ENCODE data around the gene CTTN.

The CTTN gene

DNA sequence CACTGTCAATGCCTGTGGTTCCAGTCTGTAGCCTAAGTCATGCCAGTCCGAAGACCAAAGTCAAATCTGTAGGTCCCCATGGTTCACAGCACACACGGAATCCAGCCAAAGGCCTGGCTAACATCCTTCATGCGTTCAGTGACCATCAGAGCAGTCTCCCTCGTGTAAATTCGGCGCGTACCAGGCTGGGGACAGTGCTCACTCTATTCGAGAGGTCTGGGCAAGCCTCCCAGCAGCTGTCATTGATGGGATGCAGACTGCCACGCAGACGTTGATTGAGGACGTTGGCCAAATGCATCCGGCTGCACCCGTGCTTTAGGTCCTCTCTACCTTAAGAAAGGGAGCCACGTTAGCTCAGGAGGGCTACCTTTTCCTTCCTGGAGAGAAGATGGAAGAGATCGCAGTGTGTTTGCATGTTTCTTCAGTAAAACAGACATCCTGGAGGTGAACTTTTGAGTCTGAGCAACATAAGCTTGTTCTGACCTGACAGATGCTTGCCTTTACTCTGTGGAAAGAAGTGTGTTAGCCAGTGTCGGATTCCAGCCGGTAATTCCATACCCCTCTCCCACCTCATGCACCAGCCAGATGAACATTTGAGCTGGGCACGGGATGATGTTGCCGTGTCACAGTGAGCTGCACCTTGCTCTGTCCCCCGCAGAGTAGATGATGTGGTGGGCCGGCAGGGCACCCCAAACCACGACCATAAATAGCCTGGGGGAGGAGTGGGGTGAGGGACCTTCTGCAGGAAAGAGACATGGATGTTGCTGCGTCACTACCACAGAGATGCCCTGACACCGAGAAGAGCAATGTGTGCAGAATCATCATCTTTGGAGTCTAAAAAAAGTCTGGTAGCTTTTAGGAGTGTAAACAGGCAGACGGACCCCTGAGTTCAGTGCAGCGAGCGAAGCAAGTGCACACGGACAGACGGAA, 12.2 kb downstream of the CTTN start:
- DNase-seq = no peak

DNA sequence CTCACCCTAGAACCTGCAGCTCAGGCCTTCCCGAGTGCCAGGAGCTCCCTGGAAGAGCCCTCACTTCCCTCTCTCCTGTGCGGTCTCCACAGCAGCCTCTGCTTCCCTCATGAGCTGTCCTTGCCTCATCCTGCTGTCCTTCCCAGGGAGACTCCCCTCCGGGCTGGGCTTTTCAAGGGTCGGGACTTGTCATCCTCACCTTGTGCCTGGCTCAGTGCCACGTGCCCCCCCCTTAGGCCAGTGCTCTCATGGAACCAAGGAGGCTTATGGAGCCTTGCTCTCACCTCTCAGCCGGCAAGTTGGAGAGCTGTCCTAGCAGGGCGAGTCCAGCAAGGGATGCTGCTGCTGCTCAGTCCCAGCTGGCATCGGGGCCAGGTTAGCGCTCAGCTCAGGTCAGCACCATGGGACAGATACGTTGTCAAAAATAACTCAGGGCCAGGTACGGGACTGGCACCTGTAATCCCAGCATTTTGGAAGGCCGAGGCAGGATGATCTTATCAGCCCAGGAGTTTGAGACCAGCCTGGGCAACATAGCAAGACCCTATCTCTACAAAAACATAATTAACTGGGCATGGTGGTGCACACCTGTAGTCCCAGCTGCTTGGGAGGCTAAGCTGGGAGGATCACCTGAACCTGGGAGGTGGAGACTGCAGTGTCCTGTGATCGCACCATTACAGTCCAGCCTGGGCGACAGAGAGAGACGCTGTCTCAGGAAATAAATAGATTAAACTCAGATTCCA, 13.6 kb downstream of the CTTN start:
- DNase-seq = no peak

DNA sequence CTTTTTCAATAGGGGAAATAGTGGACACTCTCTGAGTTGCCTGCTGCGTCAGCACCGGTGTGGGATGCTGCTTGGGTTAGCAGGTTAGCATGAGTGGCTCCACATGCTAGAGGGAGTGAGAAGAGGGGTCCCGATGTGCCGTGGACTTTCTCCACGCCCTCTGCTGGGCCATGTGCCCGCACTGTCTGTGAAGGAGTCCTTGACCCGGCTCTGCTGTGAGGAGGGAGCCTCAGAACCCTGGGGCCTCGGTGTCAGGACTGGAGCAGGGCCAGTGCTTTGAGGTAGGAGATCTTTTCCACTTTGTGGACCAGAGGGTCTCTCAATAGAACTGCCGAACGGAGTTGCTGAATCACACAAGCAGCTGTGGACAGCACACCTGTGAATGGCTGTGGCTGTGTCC, 14.8 kb downstream of the CTTN start:
- no peak for DNase-seq

DNA sequence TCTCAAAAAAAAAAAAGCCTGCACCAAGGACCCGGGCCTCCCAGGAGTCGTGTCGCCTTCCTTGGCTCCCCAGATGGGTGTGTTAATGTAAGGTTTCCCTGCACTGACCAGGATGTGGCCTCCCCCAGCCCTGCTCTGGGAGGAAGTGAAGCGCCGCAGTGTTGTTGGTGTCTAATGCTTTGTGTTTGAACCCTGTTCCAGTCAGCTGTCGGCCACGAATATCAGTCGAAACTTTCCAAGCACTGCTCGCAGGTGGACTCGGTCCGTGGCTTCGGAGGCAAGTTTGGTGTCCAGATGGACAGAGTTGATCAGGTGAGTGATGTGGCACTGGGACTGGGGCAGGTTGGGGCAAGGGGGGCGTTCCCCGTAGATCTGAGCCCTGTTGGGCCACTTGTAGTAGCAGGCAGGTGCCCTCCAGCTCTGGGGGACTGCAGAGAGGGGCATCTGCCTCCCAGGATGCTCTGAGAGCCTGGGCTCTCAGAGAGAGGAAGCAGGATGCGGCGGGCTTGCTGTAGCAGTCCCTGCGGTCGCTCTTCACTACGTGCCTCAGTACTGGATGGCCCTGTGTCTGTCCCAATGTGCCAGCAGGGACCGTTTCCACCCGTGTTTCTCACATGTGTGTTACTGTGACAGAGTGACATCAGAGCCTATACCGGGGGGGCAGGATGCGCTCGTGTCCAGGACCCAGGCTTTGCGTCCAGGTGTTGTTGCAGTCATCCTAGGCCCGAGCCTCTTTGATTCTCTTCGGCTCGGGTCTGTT, 16.2 kb downstream of the CTTN start:
- DNase-seq = no peak

DNA sequence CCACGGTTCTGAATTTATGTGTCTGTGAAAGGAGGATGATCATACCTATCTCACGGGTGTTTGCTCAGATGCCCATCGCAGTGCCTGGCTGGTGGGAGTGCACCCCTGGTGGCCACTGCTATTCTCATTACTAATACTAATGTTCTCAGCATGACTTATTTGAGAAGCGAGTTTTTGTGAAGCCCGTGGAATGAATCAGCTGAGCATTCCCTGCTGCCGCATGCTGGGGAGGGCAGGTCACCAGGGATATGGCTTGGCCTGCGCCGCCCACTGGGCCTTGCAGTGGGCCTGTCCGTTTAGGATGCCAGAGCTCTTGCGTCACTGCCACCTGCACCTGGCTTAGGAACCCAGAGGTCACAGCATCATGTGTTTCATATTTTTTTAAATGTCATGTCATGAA, 16.9 kb downstream of the CTTN start:
- DNase-seq = no peak

DNA sequence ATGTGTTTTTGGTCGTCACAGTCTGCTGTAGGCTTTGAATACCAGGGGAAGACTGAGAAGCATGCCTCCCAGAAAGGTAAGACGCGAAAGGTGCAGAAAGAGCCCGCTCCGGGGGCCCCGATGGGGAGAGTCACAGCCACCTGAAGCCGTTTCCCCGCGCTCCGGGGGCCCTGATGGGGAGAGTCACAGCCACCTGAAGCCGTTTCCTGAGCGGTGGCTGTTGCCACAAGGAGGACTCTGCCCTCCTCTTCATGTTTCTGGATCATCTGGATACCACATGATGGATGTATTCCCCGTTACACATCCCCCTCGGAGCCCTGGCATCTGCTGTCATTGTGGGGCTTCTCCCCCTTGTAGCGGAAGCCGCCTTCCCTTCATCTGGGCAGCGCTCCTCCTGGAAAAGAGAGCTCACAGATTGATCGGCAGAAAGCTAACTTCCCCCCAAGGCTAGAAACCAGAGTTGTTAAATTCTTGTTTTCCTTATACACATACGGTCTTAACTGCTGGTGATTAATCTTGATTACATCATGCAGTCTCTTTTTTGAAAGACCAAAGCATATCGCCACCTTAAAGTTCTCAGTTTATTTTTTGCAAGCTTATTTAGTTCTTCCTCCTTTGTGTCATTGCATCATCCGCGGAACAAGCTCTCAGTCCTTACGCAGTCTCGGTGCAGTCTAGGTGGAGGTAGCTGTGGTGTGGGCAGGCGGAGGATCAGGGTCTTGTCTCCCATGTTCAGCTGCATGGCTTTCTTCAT, 17.5 kb downstream of the CTTN start:
- DNase-seq = no peak

DNA sequence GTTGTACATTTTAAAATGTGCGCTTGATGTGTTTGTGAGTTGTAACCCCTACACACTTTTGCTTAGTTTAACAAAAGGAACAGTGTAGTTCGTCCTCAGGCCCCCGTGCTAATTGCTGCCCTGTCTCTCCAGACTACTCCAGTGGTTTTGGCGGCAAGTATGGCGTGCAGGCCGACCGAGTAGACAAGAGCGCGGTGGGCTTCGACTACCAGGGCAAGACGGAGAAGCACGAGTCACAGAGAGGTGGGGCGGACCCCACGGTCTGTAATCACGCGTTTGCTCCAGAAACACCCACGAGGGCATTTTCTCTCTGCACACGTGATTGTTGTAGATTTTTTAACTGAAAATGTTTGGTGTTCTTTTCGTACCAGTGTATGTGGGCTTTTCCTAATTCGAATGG, 18.6 kb downstream of the CTTN start:
- DNase-seq = no peak

DNA sequence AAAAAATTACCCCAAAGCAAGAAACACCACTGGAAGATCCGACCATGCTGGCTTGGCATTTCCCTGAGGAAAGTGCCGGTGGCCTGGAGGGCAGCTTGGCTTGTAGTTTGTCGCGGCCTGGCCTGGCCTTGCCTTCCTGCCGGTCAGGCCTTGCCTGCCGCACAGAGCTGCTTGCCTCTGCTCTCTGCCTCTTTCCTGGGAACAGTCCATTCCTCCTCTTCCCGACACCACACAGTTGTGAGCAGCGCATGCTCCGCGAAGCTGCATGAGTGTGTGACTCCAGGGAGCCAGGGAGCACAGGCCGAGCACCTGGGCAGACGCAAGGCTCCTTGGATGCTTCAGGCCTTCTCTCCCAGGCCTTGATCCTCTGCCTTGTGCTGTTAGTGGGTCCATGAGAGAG, 19.8 kb downstream of the CTTN start:
- DNase-seq = no peak

DNA sequence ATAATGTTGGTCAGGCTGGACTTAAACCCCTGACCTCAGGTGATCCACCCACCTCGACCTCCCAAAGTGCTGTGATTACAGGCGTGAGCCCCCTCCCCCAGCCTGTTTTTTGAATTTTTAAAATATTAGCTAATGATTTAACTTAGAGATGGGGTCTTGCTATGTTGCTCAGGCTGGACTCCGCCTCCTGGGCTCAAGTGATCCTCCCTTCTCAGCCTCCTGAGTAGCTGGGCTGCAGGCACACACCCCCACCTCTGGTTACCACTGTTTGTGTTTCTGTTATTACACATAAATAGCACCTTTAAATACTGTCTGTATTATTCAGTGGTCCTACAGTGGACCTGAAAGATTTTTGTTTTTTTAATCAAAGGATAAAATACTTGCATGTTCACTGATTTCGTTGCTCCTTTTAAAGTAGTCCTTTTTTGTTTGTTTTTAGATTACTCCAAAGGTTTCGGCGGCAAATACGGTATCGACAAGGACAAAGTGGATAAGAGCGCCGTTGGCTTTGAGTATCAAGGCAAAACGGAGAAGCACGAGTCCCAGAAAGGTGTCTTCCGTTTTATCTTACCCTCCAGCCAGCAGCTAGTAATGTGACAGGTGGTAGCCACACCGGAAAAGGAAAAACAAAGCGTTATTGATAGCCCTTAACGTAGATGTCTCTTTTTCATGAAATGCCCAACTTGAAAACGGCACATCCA, 21.1 kb downstream of the CTTN start:
- DNase-seq = no peak

DNA sequence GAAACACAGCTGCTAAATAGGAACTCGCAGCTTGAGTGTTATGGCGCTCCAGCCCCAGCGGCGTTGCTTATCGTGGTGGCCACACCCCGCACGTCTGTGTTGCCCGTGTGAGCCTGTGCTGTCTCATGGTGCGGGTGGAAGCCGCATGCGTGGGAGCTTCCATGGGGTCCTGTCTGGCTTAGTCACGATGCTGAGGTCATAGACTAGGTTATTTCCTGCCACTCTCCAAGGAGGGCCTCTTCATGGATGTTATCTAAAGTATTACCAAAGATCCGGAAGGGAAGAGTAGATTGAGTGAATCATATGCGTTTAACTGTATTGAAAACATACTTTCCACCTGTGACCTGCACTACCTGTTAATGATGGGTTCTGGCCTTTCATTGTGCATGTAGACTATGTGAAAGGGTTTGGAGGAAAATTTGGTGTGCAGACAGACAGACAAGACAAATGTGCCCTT, 21.7 kb downstream of the CTTN start:
- DNase-seq = no peak

DNA sequence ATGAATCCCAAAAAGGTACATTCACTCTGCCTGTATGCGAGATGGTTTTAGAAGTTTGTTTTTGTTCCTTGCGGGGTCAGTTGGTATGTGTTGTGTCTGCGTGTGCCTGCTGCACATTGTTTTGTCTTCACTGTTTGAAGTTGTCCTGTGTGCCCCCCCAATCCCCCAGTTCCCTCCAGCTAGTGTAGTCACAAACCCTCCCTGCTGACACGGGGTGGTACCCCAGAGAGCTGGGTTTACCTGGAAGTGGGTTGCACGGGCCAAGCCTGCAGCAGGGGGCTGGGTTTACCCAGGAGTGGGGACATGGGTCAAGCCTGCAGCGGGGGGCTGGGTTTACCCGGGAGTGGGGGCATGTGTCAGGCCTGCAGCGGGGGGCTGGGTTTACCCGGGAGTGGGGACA, 22.2 kb downstream of the CTTN start:
- no peak for DNase-seq

DNA sequence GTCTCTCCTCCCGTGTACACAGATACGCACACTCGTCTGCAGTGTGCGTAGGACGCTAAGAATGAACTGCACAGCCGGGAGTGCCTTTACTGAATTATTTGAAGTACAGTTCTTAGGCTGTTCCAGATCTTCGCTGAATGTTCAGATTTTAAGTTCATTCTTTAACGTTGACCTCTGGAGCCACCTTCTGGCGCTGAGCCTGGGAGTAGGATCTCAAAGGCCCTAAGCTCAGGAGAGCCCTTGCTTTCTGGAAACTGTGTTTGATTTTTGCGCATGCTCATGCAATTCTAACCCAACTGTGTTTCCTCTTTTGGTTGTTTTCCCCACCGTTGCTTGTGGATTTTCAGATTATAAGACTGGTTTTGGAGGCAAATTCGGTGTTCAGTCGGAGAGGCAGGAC, 22.8 kb downstream of the CTTN start:
- DNase-seq = no peak

DNA sequence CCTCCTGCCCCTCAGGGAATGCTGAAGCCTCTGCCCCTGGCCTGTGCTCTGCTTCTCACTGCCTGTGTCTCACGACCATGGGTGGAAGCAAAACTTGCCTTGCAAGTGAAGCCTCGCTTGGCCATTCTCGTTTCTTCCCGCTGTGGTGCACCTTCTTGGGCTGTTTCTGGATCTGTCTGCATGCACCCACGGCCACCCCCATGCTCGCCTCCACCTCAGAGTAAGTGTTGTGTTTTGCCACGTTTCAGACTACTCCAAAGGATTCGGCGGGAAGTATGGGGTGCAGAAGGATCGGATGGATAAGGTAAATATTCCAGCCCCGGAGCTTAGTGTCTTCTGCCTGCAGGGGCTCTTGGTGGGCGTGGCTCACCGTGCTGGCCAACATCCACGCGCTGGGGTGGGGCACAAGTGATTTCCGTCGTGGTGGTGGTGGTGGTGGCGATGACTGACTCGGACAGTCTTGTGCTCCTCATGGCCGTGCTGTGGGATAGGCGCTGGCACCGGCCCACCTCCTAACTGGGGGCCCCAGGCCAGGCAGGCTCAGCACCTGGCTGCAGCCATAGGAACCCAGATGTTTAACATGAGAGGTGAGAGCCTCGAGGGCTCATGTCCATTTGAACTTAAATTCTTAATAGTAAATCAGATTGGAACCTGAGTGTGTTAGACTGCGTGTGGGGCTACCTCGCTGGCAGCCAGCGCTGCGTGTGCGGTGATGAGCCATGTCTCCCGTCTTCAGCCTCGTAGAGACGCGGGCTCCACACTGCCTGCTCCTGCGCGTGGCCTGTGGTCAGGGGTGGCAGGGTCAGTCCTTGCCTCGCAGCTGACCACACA, 24.6 kb downstream of the CTTN start:
- no peak for DNase-seq

DNA sequence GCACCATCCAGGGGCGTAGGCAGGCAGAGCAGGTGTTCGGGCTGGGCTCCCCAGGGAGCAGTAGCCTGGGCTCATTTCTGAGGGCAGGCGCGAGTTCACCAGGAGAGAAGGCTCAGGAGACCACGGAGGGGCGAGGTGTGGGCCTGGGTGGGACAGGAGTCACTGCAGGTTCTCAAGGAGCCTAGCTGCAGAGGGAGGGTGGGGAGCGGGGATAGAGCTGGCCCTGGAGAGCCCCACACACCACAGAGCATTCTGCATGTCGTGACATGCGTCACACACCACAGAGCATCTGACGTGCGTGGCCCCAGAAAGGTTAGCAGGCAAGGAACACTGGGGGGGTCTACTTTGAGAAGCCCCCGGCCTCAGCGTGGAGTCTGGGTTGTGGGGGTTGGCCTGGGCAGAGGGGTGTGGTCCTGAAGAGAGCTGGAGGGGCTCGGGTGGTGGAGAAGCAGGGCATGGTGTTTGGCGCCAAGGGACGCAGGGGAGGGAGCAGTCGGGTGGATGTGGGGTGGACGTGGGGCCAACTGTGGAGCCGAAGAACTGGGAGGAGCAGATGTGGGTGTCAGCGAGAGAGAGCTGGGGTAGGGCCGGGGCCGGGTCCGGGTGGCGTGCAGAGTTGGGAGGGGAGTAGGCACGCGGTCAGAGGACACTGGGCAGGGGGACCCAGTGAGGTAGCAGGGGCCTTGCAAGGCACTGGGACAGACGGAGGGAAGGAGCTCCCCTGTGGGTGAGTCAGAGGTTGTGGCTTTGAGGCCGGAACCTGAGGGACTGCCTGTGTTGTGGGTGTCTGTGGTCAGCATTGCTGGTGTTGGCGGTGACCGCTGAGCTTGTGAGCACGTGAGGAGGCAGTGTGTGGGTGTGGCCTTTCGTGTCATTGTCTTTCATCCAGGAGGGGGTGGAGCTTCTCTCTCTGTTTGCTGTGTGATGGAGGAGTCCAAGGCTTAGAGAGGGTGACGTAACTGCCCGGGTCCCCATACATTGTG, 25.5 kb downstream of the CTTN start:
- DNase-seq = no peak

DNA sequence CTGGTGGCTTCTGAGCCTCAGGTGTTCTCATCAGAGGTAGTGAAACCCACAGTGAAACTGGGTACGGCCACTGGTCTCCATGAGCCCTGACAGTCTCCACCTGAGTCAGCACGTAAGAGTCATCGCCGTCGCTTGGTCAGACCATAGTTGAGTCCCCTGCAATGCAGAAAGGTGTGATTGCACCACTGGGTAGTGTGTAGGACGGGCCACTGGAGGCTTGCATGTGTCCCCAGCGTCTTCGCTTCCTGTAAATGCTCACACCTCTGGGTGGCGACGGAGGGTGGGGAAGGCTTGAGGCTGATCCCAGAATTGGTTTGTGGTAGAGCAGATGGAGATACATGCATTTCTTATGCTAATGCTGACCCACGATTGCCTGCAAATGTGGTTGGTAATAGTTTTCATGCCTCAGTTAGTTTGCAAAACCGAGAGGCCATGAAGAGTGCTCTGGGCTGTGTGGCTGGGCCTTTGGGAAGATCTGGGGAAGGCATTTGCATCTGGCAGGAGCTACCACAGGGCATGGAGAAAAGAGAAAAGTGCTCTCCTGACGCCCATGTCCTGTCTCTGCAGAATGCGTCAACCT, 26.5 kb downstream of the CTTN start:
- DNase-seq = peak; percentile 46

DNA sequence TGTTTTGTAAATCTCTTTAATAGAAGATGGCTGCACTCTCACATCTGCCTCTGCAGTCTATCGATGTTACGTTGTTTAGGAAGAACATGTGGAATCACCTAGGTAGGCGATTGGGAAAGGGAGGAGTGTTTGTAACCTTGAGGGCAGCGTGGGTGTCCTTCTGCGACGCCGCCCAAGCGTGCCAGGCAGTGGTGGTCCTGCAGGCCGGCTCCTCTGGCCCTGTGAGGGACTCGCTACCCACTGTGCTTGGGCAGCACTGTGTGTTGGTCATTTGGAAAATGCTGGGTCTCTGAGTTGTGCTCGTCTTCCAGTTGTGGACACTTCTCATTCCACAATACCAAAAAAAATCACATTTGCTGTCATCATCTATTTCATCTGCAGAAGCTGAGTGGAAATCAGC, 29.1 kb downstream of the CTTN start:
- no peak for DNase-seq

DNA sequence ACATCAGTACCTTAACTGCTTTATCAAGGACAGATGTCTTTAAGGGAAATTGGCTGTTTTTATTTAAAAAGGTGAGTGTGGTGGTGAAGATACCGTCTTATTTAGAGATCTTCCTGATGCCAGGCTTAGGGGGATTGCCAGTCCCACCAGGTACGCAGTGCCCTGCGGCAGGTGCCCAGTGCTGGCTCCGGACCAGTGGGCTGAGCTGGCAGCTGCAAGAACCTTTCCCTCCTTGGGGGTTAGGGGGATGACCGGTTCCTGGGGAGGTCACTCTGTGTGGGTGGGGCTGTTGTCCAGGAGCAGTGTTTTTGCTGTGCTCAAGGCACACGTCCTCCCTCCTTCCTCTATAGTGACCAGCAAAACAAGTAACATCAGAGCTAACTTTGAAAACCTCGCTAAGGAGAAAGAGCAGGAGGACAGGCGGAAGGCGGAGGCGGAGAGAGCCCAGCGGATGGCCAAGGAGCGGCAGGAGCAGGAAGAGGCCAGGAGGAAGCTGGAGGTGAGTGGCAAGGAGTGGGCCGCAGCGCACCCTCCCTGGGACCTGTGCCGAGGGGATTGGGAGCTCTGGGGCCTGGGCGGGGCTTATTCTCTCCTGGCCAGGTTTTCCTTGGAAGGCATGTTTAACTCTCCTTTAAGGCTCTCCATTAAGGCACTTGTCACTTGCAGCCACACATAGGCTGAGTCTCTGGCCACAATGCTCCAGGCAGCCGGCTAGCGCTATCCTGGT, 30.5 kb downstream of the CTTN start:
- no peak for DNase-seq

DNA sequence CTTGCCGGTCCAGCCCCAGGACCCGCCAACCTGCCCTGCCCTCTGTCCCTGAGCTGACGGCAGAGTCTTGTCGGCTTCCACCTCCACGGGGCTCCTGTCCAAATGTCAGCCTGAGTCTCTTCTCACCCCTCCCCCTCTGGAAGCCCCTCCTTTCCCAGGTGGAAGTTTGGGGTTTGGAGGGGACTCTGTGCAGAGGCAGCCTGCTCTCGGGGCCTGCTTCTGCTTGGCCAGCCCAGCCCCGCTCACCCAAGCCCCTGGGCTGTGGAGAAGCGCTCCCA, 31.0 kb downstream of the CTTN start:
- no peak for DNase-seq

Measured in NCI-H526 treated with DMSO at 0.1 percent for 48 hours (cell line).